HG02588 (cell line): Measurements from ENCODE around the gene TET3.
A peak's percentile ranks its signal among the peaks of the same experiment; 100 is the strongest.
"Not testable (repeated sequence)": the region's sequence is repeated elsewhere in the genome, so short reads cannot be mapped to it uniquely, and the experiment has no call there.

Experiments used
- ATAC-seq: cut with Tn5 transposase; IDR thresholded peaks from one replicate; pipeline ENCODE4 v1.9.1; 2021; ENCODE audit warnings: mild to moderate bottlenecking, moderate library complexity; ENCODE audit not compliant: unreplicated experiment

The TET3 gene

GRCh38 chr2:73984203-73984921, at the start of gene TET3:
TET3 (plus strand) TSS chr2:73984910; CDS start chr2:73986404, 1,494 bp downstream.
- ATAC-seq: peak; percentile 40

DNA sequence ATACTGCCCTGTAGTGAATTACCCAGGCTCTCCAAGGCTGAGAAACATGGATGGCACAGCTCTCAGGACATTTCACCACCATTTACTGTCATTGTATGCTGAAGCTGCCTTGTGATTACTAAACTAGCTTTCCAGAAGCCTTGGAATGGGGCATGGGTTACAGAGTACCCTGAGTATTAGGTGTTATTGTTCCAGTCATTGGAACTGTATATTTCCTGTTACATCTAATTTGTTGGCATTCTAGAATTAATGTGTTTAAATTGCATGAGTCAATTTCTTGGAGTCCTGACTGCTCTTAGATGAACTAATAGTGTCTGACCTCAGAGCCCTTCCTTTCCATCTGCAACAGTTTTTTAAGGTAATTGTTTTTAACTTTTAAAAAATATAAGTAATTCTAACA, 49.1 kb upstream of the TET3 start:
- ATAC-seq: no peak

GRCh38 chr2:73937103-73937885, 47.4 kb upstream of the TET3 start:
- no peak for ATAC-seq

DNA sequence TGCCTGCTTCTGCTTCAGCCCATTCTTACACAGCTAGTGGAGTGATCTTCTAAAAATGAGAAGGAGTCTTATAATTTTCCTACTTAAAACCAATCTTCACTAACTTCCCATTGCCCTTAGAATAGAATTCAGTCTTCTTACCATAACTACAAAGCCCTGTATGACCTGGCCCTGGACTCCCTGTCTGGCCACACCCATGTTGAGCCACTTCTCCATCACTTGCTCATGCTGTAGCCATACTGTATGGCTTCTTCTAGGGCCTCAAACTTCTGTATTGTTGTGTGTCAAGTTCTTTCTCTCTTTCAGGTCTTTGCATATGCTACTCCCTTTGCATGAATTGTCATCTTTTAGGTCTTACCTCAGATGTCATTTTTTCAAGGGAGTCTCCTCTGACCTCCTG, 46.8 kb upstream of the TET3 start:
- no peak for ATAC-seq

DNA sequence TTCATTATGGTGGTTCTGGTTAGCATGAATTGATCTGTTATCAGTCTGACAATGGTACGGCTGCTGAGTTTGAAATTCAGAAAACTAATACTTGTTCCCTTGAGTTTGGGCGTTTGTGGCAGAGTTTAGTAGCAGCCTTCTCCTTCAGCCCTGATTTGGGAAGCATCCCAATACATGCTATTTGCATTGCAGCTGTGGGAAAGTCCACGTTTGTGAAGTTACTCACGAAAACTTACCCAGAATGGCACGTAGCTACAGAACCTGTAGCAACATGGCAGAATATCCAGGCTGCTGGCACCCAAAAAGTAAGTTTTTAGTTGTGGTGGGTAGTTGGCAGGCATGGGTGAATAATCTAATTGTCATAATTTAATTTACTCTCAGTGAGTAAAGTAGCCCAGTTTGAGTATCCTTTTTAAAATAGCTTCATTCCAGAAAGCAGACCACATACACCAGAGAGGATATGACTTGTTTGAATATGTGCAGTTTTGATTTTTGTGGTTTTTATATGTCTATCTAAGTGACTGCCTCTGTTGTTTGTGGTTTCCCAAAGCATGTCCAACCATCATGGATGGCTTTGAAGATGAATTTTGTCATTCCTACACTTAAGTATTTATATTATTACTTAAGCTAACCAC, 45.9 kb upstream of the TET3 start:
- no peak for ATAC-seq

DNA sequence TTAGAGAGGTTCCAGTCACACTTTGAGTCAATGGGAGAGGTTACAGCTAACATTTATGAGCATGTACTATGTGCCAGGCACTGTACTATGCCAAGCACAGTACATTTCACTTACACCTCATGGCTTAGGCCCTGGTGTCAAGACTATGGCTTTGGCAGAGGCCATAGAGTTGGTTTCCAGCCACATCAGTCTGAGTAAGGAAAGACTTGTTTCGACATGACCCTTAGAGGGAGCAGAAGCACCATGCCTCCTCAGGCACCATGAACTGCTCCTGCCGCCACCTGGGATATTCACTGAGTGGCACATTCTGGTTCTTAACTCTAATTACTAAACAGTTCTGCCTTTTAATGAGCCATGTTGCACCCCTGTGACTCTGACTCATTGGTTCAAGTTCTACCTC, 45.3 kb upstream of the TET3 start:
- ATAC-seq: no peak

DNA sequence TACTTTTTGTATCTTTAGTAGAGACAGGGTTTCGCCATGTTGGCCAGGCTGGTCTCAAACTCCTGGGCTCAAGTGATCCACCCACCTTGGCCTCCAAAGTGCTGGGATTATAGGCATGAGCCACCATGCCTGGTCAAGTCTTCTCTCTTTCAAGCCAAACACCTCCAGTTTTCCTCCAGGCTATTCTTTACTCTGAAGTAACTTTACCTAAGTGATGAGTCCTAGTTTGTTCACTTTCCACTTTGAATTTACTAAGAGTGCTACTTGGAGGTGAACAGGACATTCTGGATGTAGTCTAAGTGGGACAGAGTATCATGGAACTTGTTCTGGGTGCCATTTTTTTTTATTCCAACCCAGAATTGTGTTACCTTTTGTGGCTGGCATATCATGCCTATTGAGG, 44.6 kb upstream of the TET3 start:
- ATAC-seq: not testable (repeated sequence)

- ATAC-seq: no peak
Measured at GRCh38 chr2:73942664-73943063, 42.0 kb upstream of the TET3 start.

DNA sequence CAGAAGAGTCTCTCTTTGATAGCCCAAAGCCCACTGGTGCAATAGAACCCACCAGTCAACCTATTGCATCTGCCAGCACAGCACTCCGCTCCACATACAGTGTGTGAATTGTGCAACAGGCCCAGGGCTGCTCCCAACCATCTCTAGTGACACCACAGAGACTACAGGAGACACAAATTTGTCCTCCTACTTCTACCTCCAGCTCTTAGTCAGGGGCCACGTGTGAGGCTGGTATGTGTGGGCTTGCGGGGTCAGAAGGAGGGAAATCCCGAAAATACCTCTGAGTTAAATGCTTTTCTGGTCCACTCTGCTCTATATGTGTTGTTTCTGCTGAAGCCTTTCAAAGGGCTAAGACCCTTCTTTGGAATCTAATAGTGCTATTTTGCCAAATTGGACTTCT, 40.0 kb upstream of the TET3 start:
- ATAC-seq: no peak

- no peak for ATAC-seq
Measured at GRCh38 chr2:73946215-73946614, 38.5 kb upstream of the TET3 start.

DNA sequence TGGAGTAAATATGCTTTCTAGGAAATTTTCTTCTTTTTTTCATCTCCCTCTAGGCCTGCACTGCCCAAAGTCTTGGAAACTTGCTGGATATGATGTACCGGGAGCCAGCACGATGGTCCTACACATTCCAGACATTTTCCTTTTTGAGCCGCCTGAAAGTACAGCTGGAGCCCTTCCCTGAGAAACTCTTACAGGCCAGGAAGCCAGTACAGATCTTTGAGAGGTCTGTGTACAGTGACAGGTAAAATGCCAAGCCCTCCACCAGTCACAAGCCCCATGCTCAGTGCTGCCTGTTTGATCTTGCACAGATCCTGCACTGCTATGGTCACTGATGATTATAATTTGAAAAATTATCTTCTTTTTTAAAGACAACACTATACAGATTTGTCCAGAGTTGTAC, 38.0 kb upstream of the TET3 start:
- ATAC-seq: no peak

GRCh38 chr2:73947412-73948018, 37.2 kb upstream of the TET3 start:
- no peak for ATAC-seq

- no peak for ATAC-seq
Measured at GRCh38 chr2:73949802-73950201, 34.9 kb upstream of the TET3 start.

- no peak for ATAC-seq
Measured at GRCh38 chr2:73952499-73953446, 31.9 kb upstream of the TET3 start.

DNA sequence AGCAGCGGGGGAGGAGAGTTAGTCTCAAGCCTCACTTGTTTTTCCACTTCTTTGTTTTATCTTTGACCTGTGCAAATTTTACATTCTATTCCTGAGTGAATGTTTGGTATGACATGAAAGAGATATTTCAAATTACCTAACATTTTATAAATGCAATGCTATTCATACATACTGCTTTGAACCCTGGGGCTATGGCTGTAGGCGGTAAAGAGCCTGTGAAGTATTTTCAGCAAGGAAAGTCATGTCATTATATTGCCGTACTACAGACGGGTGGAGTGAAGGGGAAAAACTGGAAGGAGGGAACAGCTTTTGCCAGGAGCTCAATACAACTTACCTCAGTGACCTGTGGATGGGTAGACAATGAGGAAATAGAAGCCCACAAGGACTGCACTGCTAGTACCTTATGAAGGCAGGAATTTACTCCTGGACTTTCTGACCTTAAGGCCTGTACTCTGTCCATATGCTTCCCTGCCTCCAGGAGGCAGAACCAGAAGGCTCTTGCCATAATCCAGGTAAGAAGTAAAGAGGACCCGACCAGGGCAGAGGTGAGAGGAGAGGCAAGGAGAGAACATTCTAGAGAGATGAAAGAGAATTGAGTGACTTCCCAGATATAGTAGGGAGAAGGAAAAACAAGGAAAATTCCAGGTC, 28.4 kb upstream of the TET3 start:
- ATAC-seq: no peak

- ATAC-seq: no peak
Measured at GRCh38 chr2:73961274-73961673, 23.4 kb upstream of the TET3 start.

DNA sequence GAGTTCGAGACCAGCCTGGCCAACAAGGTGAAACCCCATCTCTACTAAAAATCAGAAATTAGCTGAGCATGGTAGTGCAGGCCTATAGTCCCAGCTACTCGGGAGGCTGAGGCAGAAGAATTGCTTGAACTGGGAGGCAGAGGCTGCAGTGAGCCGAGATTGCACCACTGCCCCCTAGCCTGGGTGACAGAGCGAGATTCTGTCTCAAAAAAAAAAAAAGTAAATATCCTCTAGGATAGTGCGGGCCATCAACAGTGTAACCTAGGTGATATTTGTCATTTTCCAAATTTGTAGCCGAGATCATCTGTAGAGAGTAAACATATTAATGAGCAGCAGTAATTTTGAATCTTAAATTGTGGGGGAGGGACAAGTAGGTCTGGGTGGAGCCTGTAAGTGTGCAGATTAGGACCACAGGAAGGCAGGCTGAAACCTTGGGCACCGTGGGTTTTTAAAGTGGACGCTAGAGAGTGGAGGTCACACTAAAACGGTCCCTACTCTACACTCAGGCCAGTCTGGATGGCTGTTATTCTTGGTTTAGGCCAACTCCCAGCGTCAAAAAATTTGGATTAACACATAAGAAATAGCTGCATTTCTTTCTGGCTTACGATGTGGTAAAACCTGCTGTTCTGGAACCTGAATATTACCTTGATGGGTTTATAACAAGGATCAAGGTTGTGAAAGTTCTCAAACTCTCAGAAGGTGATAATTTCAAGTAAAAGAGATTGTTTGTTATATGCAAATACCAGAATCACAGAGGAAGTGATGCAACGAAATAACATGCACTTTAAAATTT, 22.7 kb upstream of the TET3 start:
- no peak for ATAC-seq

DNA sequence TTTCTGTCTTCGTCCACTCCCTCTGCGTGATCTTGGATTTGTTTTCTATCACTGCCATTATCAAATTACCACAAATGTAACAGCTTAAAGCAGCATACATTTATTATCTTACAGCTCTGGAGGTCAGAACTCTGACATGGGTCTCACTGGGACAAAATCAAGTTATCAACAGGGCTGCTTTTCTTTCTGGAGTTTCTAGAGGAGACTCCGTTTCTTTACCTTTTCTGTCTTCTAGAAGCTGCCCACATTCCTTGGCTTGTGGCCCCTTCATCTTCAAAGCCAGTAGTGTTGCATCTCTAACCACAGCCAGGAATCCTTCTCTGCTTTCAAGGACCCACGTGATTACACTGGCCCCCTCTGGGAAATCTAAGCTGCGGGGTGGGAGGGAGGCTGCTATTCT, 21.9 kb upstream of the TET3 start:
- no peak for ATAC-seq
